ENCODE data around the gene CREBBP.

GRCh38 chr16:3701531-3701930, 179.0 kb downstream of the CREBBP start:
- TF ChIP-seq POLR2AphosphoS5 (IDR thresholded peaks at IDR 0.05) (no peak), CTCF (IDR thresholded peaks at IDR 0.05 in 8 of 11, conservative IDR thresholded peaks at IDR 0.05 in 3 of 11) (no peak)
